SK-N-SH (cell line): Measurements from ENCODE around the gene UBXN6. TPM values are rescaled to one million over a fixed set of nuclear protein-coding genes. Genes with fewer than 3 reads are reported as not detected.

ENCODE experiments used
- CTCF ChIA-PET: fragments of 300-600, 350-600 bp; formaldehyde crosslinking; extraction: SDS; loops from one replicate; lab custom pipeline; 2021; lab: Yijun Ruan, JAX
- POLR2A ChIA-PET: fragments of 350-600 bp; sonication (Branson Sonifier 250); formaldehyde crosslinking; extraction: SDS; loops from one replicate; lab custom pipeline; 2020; ENCODE audit warnings: antibody characterized with exemption, inconsistent platforms; lab: Yijun Ruan, JAX
- DNase-seq: peaks from one replicate; pipeline ENCODE4 v3.0.0; 2012
- H2AFZ ChIP-seq: fragments of 200-600 bp; sonication (generic); 2 replicates; pipeline ENCODE4 v1.8.1; 2016; ENCODE audit warnings: antibody characterized with exemption, mild to moderate bottlenecking, low read depth
- H3F3A ChIP-seq: fragments of 200-600 bp; sonication (generic); replicated peaks from 2 replicates; pipeline ENCODE3; 2016; ENCODE audit warnings: antibody characterized with exemption, mild to moderate bottlenecking; ENCODE audit not compliant: insufficient read depth
- H3K27ac ChIP-seq, 2 experiments: fragments of 200-500 bp in 1 of 2; fragments of 200-600 bp in 1 of 2; sonication (Bioruptor generic) in 1 of 2; sonication (generic), shearing (Covaris generic) in 1 of 2; 2 replicates each; pipeline versions ENCODE4 v1.5.1 to v1.6.1; 2014 to 2016; ENCODE audit warnings: low read depth in 2 of 2, inconsistent platforms in 1 of 2, low read length in 1 of 2, mild to moderate bottlenecking in 1 of 2, mixed read lengths in 1 of 2
- H3K27me3 ChIP-seq: fragments of 200-600 bp; sonication (generic), shearing (Covaris generic); 2 replicates; pipeline ENCODE4 v1.6.1; 2016; ENCODE audit warnings: mixed run types; ENCODE audit not compliant: insufficient read depth
- H3K36me3 ChIP-seq, 2 experiments: fragments of 200-500 bp in 1 of 2; fragments of 200-600 bp in 1 of 2; sonication (Bioruptor generic) in 1 of 2; sonication (generic) in 1 of 2; replicated peaks in 1 of 2; 2 replicates each; pipeline versions ENCODE3 to v1.5.1; 2014 to 2016; ENCODE audit warnings: low read length in 1 of 2, mild to moderate bottlenecking in 1 of 2; ENCODE audit not compliant: insufficient read depth in 2 of 2, control insufficient read depth in 1 of 2
- H3K4me1 ChIP-seq, 2 experiments: fragments of 200-500 bp in 1 of 2; fragments of 200-600 bp in 1 of 2; sonication (Bioruptor generic) in 1 of 2; sonication (generic), shearing (Covaris generic) in 1 of 2; 2 replicates each; pipeline versions ENCODE4 v1.5.1 to v1.6.1; 2014 to 2016; ENCODE audit warnings: low read depth in 1 of 2, low read length in 1 of 2, mixed run types in 1 of 2; ENCODE audit not compliant: insufficient read depth in 2 of 2, control insufficient read depth in 1 of 2
- H3K4me2 ChIP-seq: fragments of 200-600 bp; sonication (generic), shearing (Covaris generic); 2 replicates; pipeline ENCODE4 v1.6.1; 2017; ENCODE audit warnings: mixed run types
- H3K4me3 ChIP-seq, 2 experiments: fragments of 200-500 bp in 1 of 2; fragments of 200-600 bp in 1 of 2; sonication (Bioruptor generic) in 1 of 2; sonication (generic), shearing (Covaris generic) in 1 of 2; 2 replicates each; pipeline versions ENCODE4 v1.5.1 to v1.8.1; 2014 to 2016; ENCODE audit warnings: low read depth in 2 of 2, inconsistent platforms in 1 of 2, low read length in 1 of 2, mild to moderate bottlenecking in 1 of 2, mixed read lengths in 1 of 2, moderate library complexity in 1 of 2
- H3K79me2 ChIP-seq: fragments of 200-600 bp; sonication (generic); 2 replicates; pipeline ENCODE4 v1.8.1; 2017; ENCODE audit warnings: mild to moderate bottlenecking; ENCODE audit not compliant: insufficient read depth
- H3K9ac ChIP-seq: fragments of 200-600 bp; sonication (generic); 2 replicates; pipeline ENCODE4 v1.6.1; 2017; ENCODE audit warnings: mixed run types
- H3K9me2 ChIP-seq: fragments of 200-600 bp; sonication (generic); 2 replicates; pipeline ENCODE4 v1.6.1; 2017; ENCODE audit warnings: mixed run types
- H3K9me3 ChIP-seq: fragments of 200-600 bp; sonication (generic); 2 replicates; pipeline ENCODE4 v1.6.1; 2017; ENCODE audit warnings: mixed run types, mild to moderate bottlenecking, moderate library complexity
- H4K20me1 ChIP-seq: fragments of 200-600 bp; sonication (generic); 2 replicates; pipeline ENCODE4 v1.6.1; 2017; ENCODE audit warnings: mild to moderate bottlenecking, mixed run types; ENCODE audit not compliant: insufficient read depth
- CHD2 ChIP-seq: fragments of 150-350 bp; IDR thresholded peaks from 2 replicates; pipeline ENCODE4 v1.6.1; 2018; ENCODE audit warnings: low read length; ENCODE audit not compliant: partially characterized antibody
- CTCF ChIP-seq: fragments of 200-600 bp; sonication (generic); IDR thresholded peaks from 2 replicates; pipeline ENCODE4 v1.6.1; 2017; ENCODE audit warnings: antibody characterized with exemption, mild to moderate bottlenecking, moderate library complexity
- ELF1 ChIP-seq: IDR thresholded peaks from 2 replicates; pipeline ENCODE4 v1.4.0; 2012
- EP300 ChIP-seq, 2 experiments: IDR thresholded peaks; 2 replicates each; pipeline versions ENCODE4 v1.4.0 to v1.6.1; 2012; ENCODE audit warnings: borderline replicate concordance in 1 of 2, low read depth in 1 of 2, low read length in 1 of 2
- GABPA ChIP-seq: IDR thresholded peaks from 2 replicates; pipeline ENCODE4 v1.4.0; 2012; ENCODE audit warnings: low read depth, mild to moderate bottlenecking
- GATA2 ChIP-seq: sonication (generic); formaldehyde crosslinking; IDR thresholded peaks from 2 replicates; pipeline ENCODE4 v1.5.0; 2020; ENCODE audit warnings: mild to moderate bottlenecking, missing genetic modification reagents
- MEF2A ChIP-seq: IDR thresholded peaks from 2 replicates; pipeline ENCODE4 v1.4.0; 2012; ENCODE audit warnings: low read depth, borderline replicate concordance
- MXI1 ChIP-seq: IDR thresholded peaks from 2 replicates; pipeline ENCODE4 v1.6.1; 2012; ENCODE audit warnings: mild to moderate bottlenecking, low read depth, low read length, improper control_type of control experiment
- NFIC ChIP-seq: IDR thresholded peaks from 2 replicates; pipeline ENCODE4 v1.4.0; 2012; ENCODE audit warnings: borderline replicate concordance
- PBX3 ChIP-seq: IDR thresholded peaks from 2 replicates; pipeline ENCODE4; 2012
- POLR2AphosphoS5 ChIP-seq: IDR thresholded peaks from 2 replicates; pipeline ENCODE4 v1.6.1; 2012; ENCODE audit warnings: low read depth, low read length
- REST ChIP-seq: IDR thresholded peaks from 2 replicates; pipeline ENCODE4 v1.6.1; 2012; ENCODE audit warnings: mild to moderate bottlenecking, low read depth, low read length, moderate library complexity
- RFX5 ChIP-seq: IDR thresholded peaks from 2 replicates; pipeline ENCODE4 v1.6.1; 2012; ENCODE audit warnings: mild to moderate bottlenecking, improper control_type of control experiment, low read length
- RXRA ChIP-seq: IDR thresholded peaks from 2 replicates; pipeline ENCODE4 v1.4.0; 2012; ENCODE audit warnings: low read depth, mild to moderate bottlenecking, borderline replicate concordance
- SIN3A ChIP-seq: IDR thresholded peaks from 2 replicates; pipeline ENCODE4 v1.6.1; 2012; ENCODE audit warnings: low read depth, mild to moderate bottlenecking, low read length, moderate library complexity, borderline replicate concordance
- TCF12 ChIP-seq: IDR thresholded peaks from 2 replicates; pipeline ENCODE4 v1.4.0; 2012
- ZBTB33 ChIP-seq: IDR thresholded peaks from 2 replicates; pipeline ENCODE4 v1.4.0; 2012; ENCODE audit warnings: low read depth, borderline replicate concordance
- WGBS: methylation state at CpG from one replicate; pipeline ENCODE4 v1.1.6; 2017; ENCODE audit warnings: low lambda C conversion rate; 5-methylcytosine and 5-hydroxymethylcytosine counted together
- polyA plus RNA-seq, 3 experiments: library from polyadenylated mRNA; depleted of rRNA; stranded (reverse); fragments of >200 nt; gene quantifications; 2 replicates each; pipeline ENCODE4 v1.2.3, GENCODE V29; 2012
- TF ChIP-seq, protein P1 (sequence below): fragments of 150-350 bp; IDR thresholded peaks from 2 replicates; pipeline ENCODE4 v1.6.1; 2016; ENCODE audit warnings: mild to moderate bottlenecking, low read depth, low read length

The UBXN6 gene
- polyA plus RNA-seq, 1 of the 3 experiments (the other 2 are of a cell fraction): 110 TPM

DNA sequence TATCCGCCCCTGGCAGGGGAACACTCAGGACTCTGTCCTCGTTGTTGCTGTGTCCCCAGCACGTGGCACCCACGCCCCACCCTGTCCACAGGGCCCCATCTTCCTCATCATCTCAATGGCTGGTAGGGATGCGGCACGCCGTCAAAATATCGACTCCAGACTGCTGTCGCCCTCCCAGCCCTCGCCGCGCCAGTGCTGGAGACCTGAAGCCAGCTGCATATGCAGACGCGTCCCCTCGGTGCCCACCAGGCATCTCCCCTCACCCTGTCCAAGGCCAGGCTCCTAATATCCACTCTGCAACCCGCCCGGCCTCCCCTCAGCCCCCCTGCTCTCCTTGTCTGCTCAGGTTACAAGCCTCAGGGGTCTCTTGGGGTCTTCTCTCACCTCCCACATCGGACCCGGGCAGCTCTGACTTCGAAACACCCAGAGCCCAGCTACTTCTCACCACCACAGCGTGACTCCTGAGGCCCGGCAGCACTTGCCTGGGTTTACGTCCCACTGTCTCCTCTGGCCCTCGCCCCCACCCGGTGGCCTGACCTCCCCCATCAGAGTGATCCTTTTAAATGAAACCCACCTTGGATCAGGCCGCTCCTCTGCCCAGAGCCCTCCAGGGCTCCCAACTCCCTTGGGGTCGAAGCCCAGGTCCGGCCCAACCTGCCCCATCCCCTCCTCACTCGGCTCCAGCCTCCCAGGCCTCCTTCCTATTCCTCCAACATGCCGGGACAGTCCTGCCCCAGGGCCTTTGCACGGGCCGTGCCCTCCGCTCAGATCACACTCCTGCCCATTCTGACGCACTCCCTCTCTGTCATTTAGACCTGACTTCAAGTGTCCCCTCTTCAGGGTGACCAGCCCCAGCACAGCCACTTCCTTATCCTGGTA, 48.2 kb upstream of the UBXN6 start:
- Histone ChIP-seq H3K36me3 (peaks cover 0 to 33% of the 10 kb centered on the region in 2 experiments), H3K9me2 (no peaks in the 10 kb centered on the region)
- no peak for TF ChIP-seq ZBTB33
- no peak for TF ChIP-seq CHD2
- TF ChIP-seq RXRA: no peak
- no peak for TF ChIP-seq EP300 (IDR thresholded peaks at IDR 0.05; ENCODE audit: borderline replicate concordance in 1 of 2, low read depth in 1 of 2, low read length in 1 of 2)
- TF ChIP-seq GABPA: no peak
- no peak for TF ChIP-seq MEF2A
- TF ChIP-seq PBX3: no peak
- TF ChIP-seq GATA2 (CRISPR knock-in tag): no peak
- TF ChIP-seq NFIC: no peak
- TF ChIP-seq REST: no peak
- TF ChIP-seq ELF1: no peak
- TF ChIP-seq CTCF: no peak
- no peak for TF ChIP-seq MXI1
- TF ChIP-seq POLR2AphosphoS5: no peak
- TF ChIP-seq, protein P1, sequence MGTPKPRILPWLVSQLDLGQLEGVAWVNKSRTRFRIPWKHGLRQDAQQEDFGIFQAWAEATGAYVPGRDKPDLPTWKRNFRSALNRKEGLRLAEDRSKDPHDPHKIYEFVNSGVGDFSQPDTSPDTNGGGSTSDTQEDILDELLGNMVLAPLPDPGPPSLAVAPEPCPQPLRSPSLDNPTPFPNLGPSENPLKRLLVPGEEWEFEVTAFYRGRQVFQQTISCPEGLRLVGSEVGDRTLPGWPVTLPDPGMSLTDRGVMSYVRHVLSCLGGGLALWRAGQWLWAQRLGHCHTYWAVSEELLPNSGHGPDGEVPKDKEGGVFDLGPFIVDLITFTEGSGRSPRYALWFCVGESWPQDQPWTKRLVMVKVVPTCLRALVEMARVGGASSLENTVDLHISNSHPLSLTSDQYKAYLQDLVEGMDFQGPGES: no peak
- TF ChIP-seq TCF12: no peak
- TF ChIP-seq SIN3A: no peak
- no peak for TF ChIP-seq RFX5
- TF ChIP-seq, all 33 proteins: peak for 0
- Histone ChIP-seq H3K27me3 (no peaks in the 10 kb centered on the region), H3K9me3 (no peaks in the 10 kb centered on the region), H3K4me3 (no peak overlapping the region), H3K79me2 (no peaks in the 10 kb centered on the region), H4K20me1 (no peaks in the 10 kb centered on the region), H3K9ac (no peak overlapping the region), H2AFZ (no peak overlapping the region), H3K4me2 (no peak overlapping the region), H3K4me1 (0 out of 4 replicates have a peak, but pooled peaks cover 0 to 7% of the 10 kb centered on the region in 2 experiments), H3F3A (peaks cover 3% of the 10 kb centered on the region), H3K27ac (peak overlapping the region in 1 of 2 experiments; percentile 43; a peak in 1 of 4 replicates)
- 90% methylated on average over 23 of the region's 34 CpGs for whole genome bisulfite sequencing
- no peak for DNase-seq
- POLR2A ChIA-PET: interaction anchor here (0.6 kb wide), 1 partner anchor 1155 kb away, joined by 4 read pairs; no protein-coding TSS in a partner anchor
- CTCF ChIA-PET: interaction anchor here (1.3 to 1.6 kb wide), 2 partner anchors 17 to 19 kb away, joined by 5 read pairs; no protein-coding TSS in a partner anchor
